Articular chondrocyte of knee joint (primary cell): ENCODE data around the gene GPR89A. TPM values are rescaled to one million over a fixed set of nuclear protein-coding genes. Genes with fewer than 3 reads are reported as not detected.

Experiments
- total RNA-seq: library from RNA; depleted of rRNA; stranded (reverse); fragments of >200 nt; gene quantifications from 2 replicates; pipeline ENCODE4 v1.2.3, GENCODE V29; 2012

The GPR89A gene
- 37.0 and 48.8 TPM in 2 replicates for total RNA-seq

GRCh38 chr1:145607833-145608733 is at the start of gene GPR89A:
Gene GPR89A, plus strand, starts transcription at chr1:145607988. Its CDS starts 146 bp downstream, at chr1:145608134.

GRCh38 chr1:145707183-145707867 is 99.5 kb downstream of the GPR89A start, which contains the start of gene PDZK1:
Gene PDZK1, minus strand, starts transcription at chr1:145707368. Its CDS starts 19,347 bp downstream, at chr1:145688021.

GRCh38 chr1:145719230-145720079 is 111.7 kb downstream of the GPR89A start, which contains the start of gene CD160:
Gene CD160, plus strand, starts transcription at chr1:145719499. Its CDS starts 8,829 bp downstream, at chr1:145728328.

Other genes with a start within 250 kb of the GPR89A start
- gene NBPF20, start 182.4 kb upstream of the GPR89A start, total RNA-seq = 2.5 TPM in 2 replicates
- gene PDZK1, start 99.4 kb downstream of the GPR89A start, total RNA-seq = 0.39 and 1.5 TPM in 2 replicates
- gene CD160, start 111.5 kb downstream of the GPR89A start, total RNA-seq = 0.13 TPM in 1 of 2 replicates, not detected in the other
- 25.2 and 26.3 TPM in 2 replicates for gene RNF115, start 216.1 kb downstream of the GPR89A start, total RNA-seq
- gene POLR3C, start 216.2 kb downstream of the GPR89A start, total RNA-seq = 49.4 and 52.4 TPM in 2 replicates
- 2.6 and 4.0 TPM in 2 replicates for gene NUDT17, start 237.6 kb downstream of the GPR89A start, total RNA-seq